Astrocyte (in vitro differentiated cells and primary cell): ENCODE data around the gene PAX8. TPM values are rescaled to one million over a fixed set of nuclear protein-coding genes. Genes with fewer than 3 reads are reported as not detected.

ENCODE experiments used
- DNase-seq: peaks from one replicate; pipeline ENCODE4 v3.0.0-alpha.2; 2010; ENCODE audit warnings: low read depth
- FAIRE-seq: peaks from 2 replicates; lab custom pipeline; 2011; peaks lifted over from hg19 to GRCh38; lab: Jason Lieb, UNC
- H2AFZ ChIP-seq: 2 replicates; pipeline ENCODE4 v1.6.0; 2012; ENCODE audit warnings: low read depth, low read length, inconsistent platforms
- H3K27ac ChIP-seq: 2 replicates; pipeline ENCODE4 v1.5.1; 2011; ENCODE audit warnings: low read depth, low read length, inconsistent platforms
- H3K27me3 ChIP-seq: 2 replicates; pipeline ENCODE4 v1.6.0; 2011; ENCODE audit warnings: low read length, inconsistent platforms; ENCODE audit not compliant: insufficient read depth
- H3K36me3 ChIP-seq: 2 replicates; pipeline ENCODE4 v1.5.1; 2011; ENCODE audit warnings: low read length, inconsistent platforms; ENCODE audit not compliant: insufficient read depth
- H3K4me1 ChIP-seq: 2 replicates; pipeline ENCODE4 v1.5.1; 2011; ENCODE audit warnings: low read length, inconsistent platforms; ENCODE audit not compliant: insufficient read depth
- H3K4me2 ChIP-seq: 2 replicates; pipeline ENCODE4 v1.6.0; 2012; ENCODE audit warnings: low read length, inconsistent platforms
- H3K4me3 ChIP-seq: 2 replicates; pipeline ENCODE4 v1.5.1; 2011; ENCODE audit warnings: low read depth, mild to moderate bottlenecking, low read length, inconsistent platforms; ENCODE audit not compliant: insufficient read depth
- H3K79me2 ChIP-seq: 2 replicates; pipeline ENCODE4 v1.6.0; 2012; ENCODE audit warnings: mild to moderate bottlenecking, low read length, inconsistent platforms; ENCODE audit not compliant: insufficient read depth
- H3K9ac ChIP-seq: 2 replicates; pipeline ENCODE4 v1.6.0; 2012; ENCODE audit warnings: mild to moderate bottlenecking, low read length, inconsistent platforms
- H3K9me3 ChIP-seq: 2 replicates; pipeline ENCODE4 v1.5.1; 2012; ENCODE audit warnings: low read depth, mild to moderate bottlenecking, low read length, inconsistent platforms; ENCODE audit not compliant: insufficient read depth
- H4K20me1 ChIP-seq: 2 replicates; pipeline ENCODE4 v1.6.0; 2012; ENCODE audit warnings: low read length, inconsistent platforms; ENCODE audit not compliant: insufficient read depth
- H3K27ac Mint-ChIP-seq: one replicate; pipeline ENCODE4 v1.8.0; 2021; ENCODE audit warnings: mild to moderate bottlenecking, mixed read lengths; ENCODE audit not compliant: unreplicated experiment
- H3K27me3 Mint-ChIP-seq: one replicate; pipeline ENCODE4 v1.8.0; 2021; ENCODE audit warnings: low read depth, mixed read lengths; ENCODE audit not compliant: unreplicated experiment
- H3K36me3 Mint-ChIP-seq: one replicate; pipeline ENCODE4 v1.8.0; 2021; ENCODE audit warnings: low read depth, mixed read lengths; ENCODE audit not compliant: unreplicated experiment
- H3K4me1 Mint-ChIP-seq: one replicate; pipeline ENCODE4 v1.8.0; 2021; ENCODE audit warnings: low read depth, mixed read lengths; ENCODE audit not compliant: unreplicated experiment
- H3K4me3 Mint-ChIP-seq: one replicate; pipeline ENCODE4 v1.8.0; 2021; ENCODE audit warnings: mild to moderate bottlenecking, moderate library complexity, mixed read lengths; ENCODE audit not compliant: unreplicated experiment
- H3K9me3 Mint-ChIP-seq: one replicate; pipeline ENCODE4 v1.8.0; 2021; ENCODE audit warnings: mild to moderate bottlenecking, mixed read lengths; ENCODE audit not compliant: unreplicated experiment
- CTCF ChIP-seq: IDR thresholded peaks from 2 replicates; pipeline ENCODE4 v1.5.1; 2011; ENCODE audit warnings: low read depth, mild to moderate bottlenecking, inconsistent platforms, low read length, moderate library complexity; ENCODE audit not compliant: insufficient read depth
- EZH2 ChIP-seq: IDR thresholded peaks from 2 replicates; pipeline ENCODE4 v1.6.1; 2012; ENCODE audit warnings: mild to moderate bottlenecking, low read length, inconsistent platforms; ENCODE audit not compliant: insufficient read depth
- total RNA-seq: library from RNA; stranded (reverse); gene quantifications from 2 replicates; pipeline ENCODE4 v1.2.1, GENCODE V29; 2021

PAX8 gene
- total RNA-seq, 1 donor from 2014 or later = 0.48 TPM

- DNase-seq (no peak), FAIRE-seq (no peak)
- H3K36me3 Mint-ChIP-seq = no peaks in the 10 kb centered on the region
These were observed 104.4 kb downstream of the PAX8 start for GRCh38 chr2:113174376-113174750.

DNA sequence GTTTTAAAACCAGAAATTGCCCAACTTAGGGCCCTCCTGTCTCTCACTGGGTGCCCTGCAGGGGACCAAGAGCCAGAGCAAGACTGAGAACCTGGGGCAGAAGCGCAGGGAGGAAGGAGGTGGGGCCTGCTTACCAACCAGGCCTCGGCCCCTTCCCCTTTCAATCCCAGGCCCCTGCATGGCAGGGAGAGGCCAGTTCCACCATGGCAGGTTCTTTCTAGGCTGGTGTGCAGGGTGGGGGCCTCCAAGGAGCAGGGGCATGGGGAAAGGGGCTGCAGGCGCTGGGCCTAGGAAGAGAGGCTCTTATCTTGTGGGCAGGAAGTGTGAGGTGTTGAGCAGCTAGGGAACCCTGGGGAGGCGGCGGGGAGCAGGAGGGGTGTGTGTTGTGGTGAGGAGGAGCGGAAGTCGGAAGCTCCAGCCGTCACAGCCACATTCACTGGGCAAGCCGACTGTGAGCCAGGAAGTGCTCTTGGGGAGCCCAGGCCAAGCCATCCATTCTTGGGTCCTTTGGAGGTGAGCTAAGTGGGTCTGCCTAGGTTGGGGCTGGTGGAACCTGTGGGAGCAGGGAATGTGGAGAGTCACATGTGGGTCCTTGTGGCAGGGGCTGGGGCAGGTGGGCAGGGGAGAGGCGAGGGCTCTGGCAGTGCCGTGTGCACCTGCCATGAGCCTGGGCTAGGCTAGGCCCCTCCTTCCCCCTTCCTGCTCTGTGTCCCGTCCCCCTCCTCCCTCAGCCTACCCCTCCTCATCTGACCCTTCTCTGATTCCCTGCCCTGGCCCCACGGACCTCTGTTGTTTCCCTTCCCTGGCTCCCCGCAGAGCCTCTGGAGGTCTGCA lies 105.0 kb downstream of the PAX8 start, which contains the start of gene PSD4:
PSD4 (plus strand) TSS at position 430 of the 834 bp plus-strand sequence. CDS start 8,486 bp downstream, outside the sequence.
- Histone ChIP-seq H3K9me3 (no peaks in the 10 kb centered on the region), H3K36me3 (no peaks in the 10 kb centered on the region), H3K4me2 (no peak within 1 kb of the TSS), H3K79me2 (no peaks in the 10 kb centered on the region), H2AFZ (no peak within 1 kb of the TSS), H3K9ac (no peak within 1 kb of the TSS), H3K27ac (no peak within 1 kb of the TSS), H3K4me1 (no peaks in the 10 kb centered on the region), H3K27me3 (no peaks in the 10 kb centered on the region), H3K4me3 (no peak within 1 kb of the TSS), H4K20me1 (no peaks in the 10 kb centered on the region)
- Mint-ChIP-seq H3K27ac (no peak within 1 kb of the TSS), H3K27me3 (peaks cover 13% of the 10 kb centered on the region), H3K4me3 (no peak within 1 kb of the TSS), H3K9me3 (no peaks in the 10 kb centered on the region), H3K36me3 (no peaks in the 10 kb centered on the region), H3K4me1 (peaks cover 5% of the 10 kb centered on the region)
- no peak for DNase-seq
- TF ChIP-seq CTCF = no peak
- no peak for FAIRE-seq

More at GRCh38 chr2:113174376-113174750, 104.4 kb downstream of the PAX8 start:
- no peak overlapping the region for H3K4me2 ChIP-seq
- H3K79me2 ChIP-seq = no peaks in the 10 kb centered on the region
- H3K4me3 ChIP-seq = no peak overlapping the region
- H3K27ac ChIP-seq = no peak overlapping the region
- Mint-ChIP-seq H3K27ac (no peak overlapping the region), H3K4me1 (peaks cover 5% of the 10 kb centered on the region), H3K4me3 (no peak overlapping the region), H3K9me3 (no peaks in the 10 kb centered on the region), H3K27me3 (peaks cover 12% of the 10 kb centered on the region)
- no peak overlapping the region for H3K9ac ChIP-seq
- H3K9me3 ChIP-seq = no peaks in the 10 kb centered on the region
- TF ChIP-seq EZH2 = no peak
- no peak for TF ChIP-seq CTCF
- H3K4me1 ChIP-seq = no peaks in the 10 kb centered on the region
- no peak overlapping the region for H2AFZ ChIP-seq
- no peaks in the 10 kb centered on the region for H4K20me1 ChIP-seq
- no peaks in the 10 kb centered on the region for H3K27me3 ChIP-seq
- no peaks in the 10 kb centered on the region for H3K36me3 ChIP-seq
